ENCODE data around the gene LTBP1.

- TF ChIP-seq, protein P1, sequence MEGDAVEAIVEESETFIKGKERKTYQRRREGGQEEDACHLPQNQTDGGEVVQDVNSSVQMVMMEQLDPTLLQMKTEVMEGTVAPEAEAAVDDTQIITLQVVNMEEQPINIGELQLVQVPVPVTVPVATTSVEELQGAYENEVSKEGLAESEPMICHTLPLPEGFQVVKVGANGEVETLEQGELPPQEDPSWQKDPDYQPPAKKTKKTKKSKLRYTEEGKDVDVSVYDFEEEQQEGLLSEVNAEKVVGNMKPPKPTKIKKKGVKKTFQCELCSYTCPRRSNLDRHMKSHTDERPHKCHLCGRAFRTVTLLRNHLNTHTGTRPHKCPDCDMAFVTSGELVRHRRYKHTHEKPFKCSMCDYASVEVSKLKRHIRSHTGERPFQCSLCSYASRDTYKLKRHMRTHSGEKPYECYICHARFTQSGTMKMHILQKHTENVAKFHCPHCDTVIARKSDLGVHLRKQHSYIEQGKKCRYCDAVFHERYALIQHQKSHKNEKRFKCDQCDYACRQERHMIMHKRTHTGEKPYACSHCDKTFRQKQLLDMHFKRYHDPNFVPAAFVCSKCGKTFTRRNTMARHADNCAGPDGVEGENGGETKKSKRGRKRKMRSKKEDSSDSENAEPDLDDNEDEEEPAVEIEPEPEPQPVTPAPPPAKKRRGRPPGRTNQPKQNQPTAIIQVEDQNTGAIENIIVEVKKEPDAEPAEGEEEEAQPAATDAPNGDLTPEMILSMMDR (IDR thresholded peaks at IDR 0.05), result no peak
- no peak for TF ChIP-seq POLR2A (IDR thresholded peaks at IDR 0.05)
- no peak for TF ChIP-seq POLR2AphosphoS5 (IDR thresholded peaks at IDR 0.05)
Measured at GRCh38 chr2:33214857-33215256, 268.1 kb downstream of the LTBP1 start.

All from suprapubic skin (tissue), 4 donors.